GM19438 (cell line): Measurements from ENCODE around the gene RMDN2.

ENCODE experiments used
- ATAC-seq: cut with Tn5 transposase; IDR thresholded peaks from one replicate; pipeline ENCODE4 v1.9.1; 2021; ENCODE audit warnings: low read depth; ENCODE audit not compliant: unreplicated experiment

RMDN2 gene

GRCh38 chr2:37897511-37897910 is 27.6 kb upstream of the RMDN2 start:
- ATAC-seq, result no peak

- ATAC-seq, result no peak
Measured at GRCh38 chr2:37898448-37898847, 26.6 kb upstream of the RMDN2 start.

GRCh38 chr2:37902991-37903390 is 22.1 kb upstream of the RMDN2 start:
- no peak for ATAC-seq

- no peak for ATAC-seq
Measured at GRCh38 chr2:37904425-37904824, 20.7 kb upstream of the RMDN2 start.

- ATAC-seq, result no peak
Measured at GRCh38 chr2:37904993-37905392, 20.1 kb upstream of the RMDN2 start.

- ATAC-seq, result no peak
Measured at GRCh38 chr2:37906131-37906530, 19.0 kb upstream of the RMDN2 start.

- ATAC-seq, result no peak
Measured at GRCh38 chr2:37907501-37908225, 17.4 kb upstream of the RMDN2 start.

- ATAC-seq, result no peak
Measured at GRCh38 chr2:37911296-37911873, 13.7 kb upstream of the RMDN2 start.

GRCh38 chr2:37912056-37912455 is 13.0 kb upstream of the RMDN2 start:
- no peak for ATAC-seq

GRCh38 chr2:37912616-37913015 is 12.5 kb upstream of the RMDN2 start:
- no peak for ATAC-seq

- no peak for ATAC-seq
Measured at GRCh38 chr2:37914340-37914739, 10.7 kb upstream of the RMDN2 start.

GRCh38 chr2:37915773-37916172 is 9.3 kb upstream of the RMDN2 start:
- no peak for ATAC-seq

GRCh38 chr2:37916512-37917082 is 8.5 kb upstream of the RMDN2 start:
- ATAC-seq, result no peak

- ATAC-seq, result no peak
Measured at GRCh38 chr2:37917281-37918228, 7.5 kb upstream of the RMDN2 start.

- no peak for ATAC-seq
Measured at GRCh38 chr2:37918742-37919186, 6.3 kb upstream of the RMDN2 start.

- ATAC-seq, result no peak
Measured at GRCh38 chr2:37919631-37920032, 5.5 kb upstream of the RMDN2 start.

GRCh38 chr2:37920570-37920969 is 4.5 kb upstream of the RMDN2 start:
- no peak for ATAC-seq

GRCh38 chr2:37921781-37922180 is 3.3 kb upstream of the RMDN2 start:
- ATAC-seq, result no peak

- no peak for ATAC-seq
Measured at GRCh38 chr2:37923308-37924055, 1.6 kb upstream of the RMDN2 start.

- no peak for ATAC-seq
Measured at GRCh38 chr2:37926635-37927034, 1.5 kb downstream of the RMDN2 start.
